CD4-positive, alpha-beta T cell (primary cell): ENCODE results near the gene SLC22A8. TPM values are rescaled to one million over a fixed set of nuclear protein-coding genes. Genes with fewer than 3 reads are reported as not detected.

Experiments
- ATAC-seq: fragments of 200-7000 bp; cut with Tn5 transposase; one replicate; pipeline ENCODE4 v1.10.0; 2022; ENCODE audit warnings: mild to moderate bottlenecking; ENCODE audit not compliant: poor library complexity
- CTCF ChIA-PET: fragments of 350-600 bp; sonication (Branson Sonifier 250); formaldehyde crosslinking; loops from one replicate; lab custom pipeline; 2021; ENCODE audit warnings: antibody characterized with exemption, inconsistent platforms; lab: Charles Lee
- POLR2A ChIA-PET: fragments of 350-600 bp; sonication (Branson Sonifier 250); formaldehyde crosslinking; loops from one replicate; lab custom pipeline; 2021; ENCODE audit warnings: antibody characterized with exemption, inconsistent platforms; lab: Charles Lee
- DNase-seq, 14 experiments: peaks; one replicate each; pipeline ENCODE4 v3.0.0-alpha.2; 2013 to 2020; ENCODE audit warnings: mixed read lengths in 2 of 14
- H3K27ac ChIP-seq, 2 donors: one replicate each; pipeline versions ENCODE4 v1.5.1 to v1.7.0; 2013; ENCODE audit warnings: low read length in 2 of 2, low read depth in 1 of 2, mild to moderate bottlenecking in 1 of 2
- H3K27me3 ChIP-seq, 2 experiments: 1 replicate in 1 of 2; 2 replicates in 1 of 2; pipeline versions ENCODE4 v1.6.1 to v1.7.0; 2013; ENCODE audit warnings: low read length in 2 of 2, control low read depth in 1 of 2, mild to moderate bottlenecking in 1 of 2, moderate library complexity in 1 of 2; ENCODE audit not compliant: insufficient read depth in 2 of 2, control insufficient read depth in 1 of 2
- H3K36me3 ChIP-seq: one replicate; pipeline ENCODE4 v1.6.1; 2013; ENCODE audit warnings: low read length, control low read depth; ENCODE audit not compliant: insufficient read depth
- H3K4me1 ChIP-seq: one replicate; pipeline ENCODE4 v1.6.1; 2013; ENCODE audit warnings: low read length, control low read depth; ENCODE audit not compliant: insufficient read depth
- H3K4me3 ChIP-seq: one replicate; pipeline ENCODE4 v1.5.1; 2013; ENCODE audit warnings: mild to moderate bottlenecking, low read length, moderate library complexity
- H3K9me3 ChIP-seq, 2 experiments: 1 replicate in 1 of 2; 2 replicates in 1 of 2; pipeline versions ENCODE4 v1.6.1 to v1.7.0; 2013; ENCODE audit warnings: low read length in 2 of 2, mild to moderate bottlenecking in 2 of 2, control low read depth in 1 of 2, moderate library complexity in 1 of 2; ENCODE audit not compliant: control insufficient read depth in 1 of 2, insufficient read depth in 1 of 2
- H3K27ac Mint-ChIP-seq: one replicate; pipeline ENCODE4 v1.8.0; 2020; ENCODE audit warnings: mixed read lengths
- H3K27me3 Mint-ChIP-seq: one replicate; pipeline ENCODE4 v1.8.0; 2021; ENCODE audit warnings: mixed read lengths
- H3K36me3 Mint-ChIP-seq: one replicate; pipeline ENCODE4 v1.8.0; 2021; ENCODE audit warnings: low read depth, mixed read lengths
- H3K4me1 Mint-ChIP-seq: one replicate; pipeline ENCODE4 v1.8.0; 2021; ENCODE audit warnings: low read depth, mixed read lengths
- H3K4me3 Mint-ChIP-seq: one replicate; pipeline ENCODE4 v1.8.0; 2020; ENCODE audit warnings: mild to moderate bottlenecking, mixed read lengths
- H3K9me3 Mint-ChIP-seq: one replicate; pipeline ENCODE4 v1.8.0; 2020; ENCODE audit warnings: mixed read lengths
- CTCF ChIP-seq: fragments of 200-600 bp; IDR thresholded peaks from one replicate; pipeline ENCODE4 v1.8.0; 2022; ENCODE audit warnings: antibody characterized with exemption, mild to moderate bottlenecking
- intact Hi-C, 2 experiments: fragments of 100-400 bp; cut with DNase I in 1 of 2; cut with micrococcal nuclease in 1 of 2; formaldehyde crosslinking; loops; one replicate each; pipeline versions ENCODE4 v1.15.1 to v1.9.0; 2023 to 2025; cut with DNase I, micrococcal nuclease
- total RNA-seq, 174 experiments: library from RNA in 2 of 174; stranded (reverse) in 2 of 174; gene quantifications; one replicate each; pipeline ENCODE4 v1.2.3 and lab custom pipeline; 2021 to 2026

The SLC22A8 gene
- total RNA-seq, 2 experiments from 2014 or later, result not detected

GRCh38 chr11:62976109-62976508 is 39.5 kb downstream of the SLC22A8 start:
- Histone ChIP-seq H3K27me3 (peaks cover 5 to 7% of the 10 kb centered on the region in 2 experiments), H3K27ac (no peak overlapping the region), H3K4me3 (no peak overlapping the region), H3K36me3 (no peaks in the 10 kb centered on the region), H3K9me3 (no peaks in the 10 kb centered on the region), H3K4me1 (no peaks in the 10 kb centered on the region)
- DNase-seq (no peak), ATAC-seq (no peak)
- CTCF ChIA-PET, result interaction anchor here (3.2 kb wide), 1 partner anchor 70 kb away, joined by 18 read pairs; no protein-coding TSS in a partner anchor
- no peaks in the 10 kb centered on the region for H3K4me1 Mint-ChIP-seq
- H3K9me3 Mint-ChIP-seq, result no peaks in the 10 kb centered on the region
- H3K27me3 Mint-ChIP-seq, result peaks cover 42% of the 10 kb centered on the region
- intact Hi-C loops, result no loop called here
- POLR2A ChIA-PET, result no interaction called here
- H3K36me3 Mint-ChIP-seq, result no peaks in the 10 kb centered on the region
- no peak for TF ChIP-seq CTCF
- H3K27ac Mint-ChIP-seq, result no peak overlapping the region
- H3K4me3 Mint-ChIP-seq, result no peak overlapping the region

GRCh38 chr11:62974848-62975522 is 40.7 kb downstream of the SLC22A8 start:
- H3K27ac Mint-ChIP-seq, result no peak overlapping the region
- no peaks in the 10 kb centered on the region for H3K4me1 ChIP-seq
- H3K27me3 ChIP-seq, result peaks cover 5 to 8% of the 10 kb centered on the region in 2 experiments
- peaks cover 43% of the 10 kb centered on the region for H3K27me3 Mint-ChIP-seq
- H3K4me1 Mint-ChIP-seq, result no peaks in the 10 kb centered on the region
- no peaks in the 10 kb centered on the region for H3K36me3 ChIP-seq
- DNase-seq (peak in 4 of 14 experiments; percentile 2 to 24 (median 13)), ATAC-seq (no peak)
- intact Hi-C loops, result no loop called here
- ChIA-PET POLR2A (no interaction called here), CTCF (interaction anchor here (3.2 kb wide), 1 partner anchor 69 kb away, joined by 18 read pairs; no protein-coding TSS in a partner anchor)
- no peaks in the 10 kb centered on the region for H3K9me3 ChIP-seq
- H3K36me3 Mint-ChIP-seq, result no peaks in the 10 kb centered on the region
- H3K4me3 Mint-ChIP-seq, result no peak overlapping the region
- TF ChIP-seq CTCF, result peak; percentile 10
- no peak overlapping the region for H3K27ac ChIP-seq
- no peak overlapping the region for H3K4me3 ChIP-seq
- H3K9me3 Mint-ChIP-seq, result no peaks in the 10 kb centered on the region

DNA sequence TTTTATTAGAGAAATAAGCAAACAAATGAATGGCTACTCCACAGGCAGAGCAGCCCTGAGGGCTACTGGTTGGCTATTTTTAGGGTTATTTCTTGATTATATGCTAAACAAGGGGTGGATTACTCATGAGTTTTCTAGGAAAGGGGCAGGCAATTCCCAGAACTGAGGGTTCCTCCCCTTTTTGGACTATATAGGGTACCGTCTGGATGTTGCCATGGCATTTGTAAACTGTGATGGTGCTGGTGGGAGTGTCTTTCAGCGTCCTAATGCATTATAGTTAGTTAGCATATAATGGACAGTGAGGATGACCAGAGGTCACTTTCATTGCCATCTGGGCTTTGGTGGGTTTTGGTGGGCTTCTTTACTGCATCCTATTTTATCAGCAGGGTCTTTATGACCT is 50.1 kb downstream of the SLC22A8 start:
- peaks cover 2% of the 10 kb centered on the region for H3K9me3 Mint-ChIP-seq
- H3K27me3 ChIP-seq, result peaks cover 3 to 8% of the 10 kb centered on the region in 2 experiments
- H3K4me1 ChIP-seq, result no peaks in the 10 kb centered on the region
- CTCF ChIA-PET, result no interaction called here
- POLR2A ChIA-PET, result no interaction called here
- no peaks in the 10 kb centered on the region for H3K9me3 ChIP-seq
- intact Hi-C loops, result no loop called here
- TF ChIP-seq CTCF, result no peak
- H3K4me3 Mint-ChIP-seq, result no peak overlapping the region
- H3K27ac Mint-ChIP-seq, result no peak overlapping the region
- no peaks in the 10 kb centered on the region for H3K4me1 Mint-ChIP-seq
- no peaks in the 10 kb centered on the region for H3K36me3 ChIP-seq
- H3K27ac ChIP-seq, result no peak overlapping the region
- ATAC-seq (no peak), DNase-seq (no peak)
- no peaks in the 10 kb centered on the region for H3K36me3 Mint-ChIP-seq
- peaks cover 50% of the 10 kb centered on the region for H3K27me3 Mint-ChIP-seq
- no peak overlapping the region for H3K4me3 ChIP-seq
